Neural progenitor cell (in vitro differentiated cells): ENCODE results near the gene ANKS3. TPM values are rescaled to one million over a fixed set of nuclear protein-coding genes. Genes with fewer than 3 reads are reported as not detected.

Experiments used
- DNase-seq: peaks from one replicate; pipeline ENCODE4 v3.0.0-alpha.2; 2016; ENCODE audit warnings: low spot score
- H2AFZ ChIP-seq: fragments of 200-600 bp; sonication (generic); replicated peaks from 2 replicates; pipeline ENCODE4 v1.6.1; 2016; ENCODE audit warnings: antibody characterized with exemption
- H3F3A ChIP-seq: fragments of 200-600 bp; sonication (generic); 2 replicates; pipeline ENCODE4 v1.6.1; 2016; ENCODE audit warnings: antibody characterized with exemption, low read depth
- H3K27ac ChIP-seq: fragments of 200-600 bp; sonication (generic); 2 replicates; pipeline ENCODE4 v1.5.1; 2016; ENCODE audit warnings: mild to moderate bottlenecking
- H3K27me3 ChIP-seq: fragments of 200-600 bp; sonication (generic); 2 replicates; pipeline ENCODE4 v1.6.1; 2016; ENCODE audit warnings: mild to moderate bottlenecking, moderate library complexity
- H3K36me3 ChIP-seq: fragments of 200-600 bp; sonication (generic); 2 replicates; pipeline ENCODE4 v1.5.1; 2016
- H3K4me1 ChIP-seq: fragments of 200-600 bp; sonication (generic); 2 replicates; pipeline ENCODE4 v1.6.1; 2016; ENCODE audit warnings: mixed run types
- H3K4me2 ChIP-seq: fragments of 200-600 bp; sonication (generic); 2 replicates; pipeline ENCODE4 v1.6.1; 2016
- H3K4me3 ChIP-seq: fragments of 200-600 bp; sonication (generic); 2 replicates; pipeline ENCODE4 v1.5.1; 2016
- H3K79me2 ChIP-seq: fragments of 200-600 bp; sonication (generic); 2 replicates; pipeline ENCODE4 v1.6.1; 2016; ENCODE audit warnings: low read depth
- H3K9ac ChIP-seq: fragments of 200-600 bp; sonication (generic); 2 replicates; pipeline ENCODE4 v1.6.1; 2016
- H3K9me3 ChIP-seq: fragments of 200-600 bp; sonication (generic); 2 replicates; pipeline ENCODE4 v1.5.1; 2016; ENCODE audit warnings: low read depth
- H4K20me1 ChIP-seq: fragments of 200-600 bp; sonication (generic); 2 replicates; pipeline ENCODE4 v1.6.1; 2016; ENCODE audit warnings: low read depth
- H3K27ac Mint-ChIP-seq: 3 replicates; pipeline ENCODE4 v1.8.0; 2021; ENCODE audit warnings: mixed read lengths
- H3K27me3 Mint-ChIP-seq: 2 replicates; pipeline ENCODE4 v1.8.0; 2022; ENCODE audit warnings: low read depth, mild to moderate bottlenecking, inconsistent platforms, moderate library complexity, mixed read lengths; ENCODE audit not compliant: insufficient read depth
- H3K36me3 Mint-ChIP-seq: 3 replicates; pipeline ENCODE4 v1.8.0; 2021; ENCODE audit warnings: mixed read lengths
- H3K4me1 Mint-ChIP-seq: 3 replicates; pipeline ENCODE4 v1.8.0; 2021; ENCODE audit warnings: mixed read lengths
- H3K4me3 Mint-ChIP-seq: 3 replicates; pipeline ENCODE4 v1.8.0; 2021; ENCODE audit warnings: mild to moderate bottlenecking, moderate library complexity, mixed read lengths
- H3K9me3 Mint-ChIP-seq: 3 replicates; pipeline ENCODE4 v1.8.0; 2020; ENCODE audit warnings: mixed read lengths
- CTCF ChIP-seq: fragments of 200-600 bp; sonication (generic); IDR thresholded peaks from 2 replicates; pipeline ENCODE4 v1.5.1; 2017; ENCODE audit warnings: antibody characterized with exemption, mild to moderate bottlenecking
- EZH2 ChIP-seq: fragments of 200-600 bp; sonication (generic); IDR thresholded peaks from 2 replicates; pipeline ENCODE4 v1.6.1; 2017; ENCODE audit warnings: antibody characterized with exemption, mild to moderate bottlenecking, moderate library complexity
- microRNA-seq: library from miRNA; unstranded; fragments of <30 nt; microRNA quantifications from one replicate; pipeline ENCODE4, GENCODE V29; 2016
- small RNA-seq: library from RNA; depleted of rRNA; stranded (forward); fragments of <200 nt; gene quantifications from one replicate; pipeline ENCODE3, GENCODE V24; 2015
- total RNA-seq: library from RNA; depleted of rRNA; stranded (reverse); fragments of >200 nt; gene quantifications from 2 replicates; pipeline ENCODE4 v1.2.3, GENCODE V29; 2015; ENCODE audit warnings: low replicate concordance

ANKS3 gene
- total RNA-seq, 1 donor from 2014 or later = 20.6 TPM

GRCh38 chr16:4647644-4647980 lies 86.5 kb downstream of the ANKS3 start:
- Histone ChIP-seq H3K4me3 (no peak overlapping the region), H3K4me2 (no peak overlapping the region), H3K9ac (no peak overlapping the region), H3K27ac (no peak overlapping the region), H3K36me3 (no peaks in the 10 kb centered on the region), H3F3A (peaks cover 2% of the 10 kb centered on the region), H3K27me3 (no peaks in the 10 kb centered on the region), H4K20me1 (peaks cover 7% of the 10 kb centered on the region), H2AFZ (no peak overlapping the region), H3K79me2 (peaks cover 42% of the 10 kb centered on the region), H3K4me1 (no peaks in the 10 kb centered on the region), H3K9me3 (no peaks in the 10 kb centered on the region)
- H3K4me1 Mint-ChIP-seq = no peaks in the 10 kb centered on the region
- no peak overlapping the region for H3K4me3 Mint-ChIP-seq
- peaks cover 9% of the 10 kb centered on the region for H3K9me3 Mint-ChIP-seq
- peaks cover 21% of the 10 kb centered on the region for H3K36me3 Mint-ChIP-seq
- no peak overlapping the region for H3K27ac Mint-ChIP-seq
- DNase-seq = no peak
- no peak for TF ChIP-seq CTCF
- H3K27me3 Mint-ChIP-seq = peaks cover 7% of the 10 kb centered on the region

DNA sequence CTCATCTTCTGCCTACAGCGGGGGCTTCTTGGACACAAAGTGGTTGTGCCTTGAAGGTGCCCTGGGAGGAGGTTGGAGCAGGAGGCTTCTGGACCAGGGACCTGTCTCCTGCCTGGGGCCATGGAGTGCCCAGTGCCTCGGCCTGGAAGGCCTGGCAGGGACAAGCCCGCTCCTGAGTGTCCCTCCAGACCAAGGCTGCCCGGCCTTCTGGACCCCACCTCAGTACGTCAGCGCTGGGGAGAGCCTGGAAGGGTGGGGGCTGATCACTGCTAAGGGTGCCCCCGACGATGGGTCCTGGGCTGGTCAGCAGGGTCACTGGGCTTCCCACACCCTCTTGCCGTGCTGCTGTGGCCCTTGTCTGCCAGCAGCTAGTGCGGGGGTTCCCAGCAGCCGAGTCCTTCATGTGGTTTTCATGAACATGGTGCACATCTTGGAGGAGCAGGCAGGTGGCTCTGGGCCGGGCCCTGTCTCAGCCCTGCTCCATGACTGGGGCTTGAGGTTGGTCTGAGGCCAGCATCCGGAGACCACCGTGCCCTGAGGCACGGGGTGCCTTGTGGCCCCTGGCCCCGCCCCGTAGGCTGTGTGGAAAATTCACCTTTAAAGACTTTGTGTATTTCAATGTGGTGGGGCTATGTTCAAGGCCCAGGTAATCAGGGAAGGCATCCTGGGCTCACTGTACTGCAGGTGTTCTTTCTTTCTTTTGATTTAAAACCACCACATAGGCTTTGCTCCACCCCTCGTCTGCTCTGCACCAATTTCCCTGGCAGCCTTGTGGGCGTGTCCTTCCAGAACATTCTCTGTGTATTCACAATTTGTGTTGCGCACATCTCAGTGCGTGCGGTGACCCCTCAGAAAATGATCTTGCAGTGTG lies 87.1 kb downstream of the ANKS3 start:
- Histone ChIP-seq H3K9me3 (no peaks in the 10 kb centered on the region), H3K4me2 (no peak overlapping the region), H3K9ac (no peak overlapping the region), H3K4me1 (no peaks in the 10 kb centered on the region), H4K20me1 (peaks cover 8% of the 10 kb centered on the region), H3K27ac (no peak overlapping the region), H3K36me3 (no peaks in the 10 kb centered on the region), H3K27me3 (no peaks in the 10 kb centered on the region), H3F3A (peaks cover 2% of the 10 kb centered on the region), H3K4me3 (no peak overlapping the region), H2AFZ (no peak overlapping the region), H3K79me2 (peaks cover 47% of the 10 kb centered on the region)
- Mint-ChIP-seq H3K4me3 (no peak overlapping the region), H3K9me3 (peaks cover 9% of the 10 kb centered on the region), H3K27ac (no peak overlapping the region), H3K36me3 (peaks cover 21% of the 10 kb centered on the region), H3K4me1 (no peaks in the 10 kb centered on the region), H3K27me3 (peaks cover 7% of the 10 kb centered on the region)
- DNase-seq = no peak
- TF ChIP-seq EZH2 (no peak), CTCF (no peak)

Small RNA genes within 50 kb of the gene (microRNA-seq; reads per million reads assigned to microRNA genes)
- not detected for gene MIR6769A

Small RNA genes within 50 kb of the gene (small RNA-seq; reads per million reads assigned to genes)
- gene MIR6769A = not detected
- gene RF00017 = not detected

Other genes with a start within 250 kb of the ANKS3 start
- gene CDIP1, start 195.5 kb downstream of the ANKS3 start, total RNA-seq = 13.1 and 32.6 TPM in 2 replicates
- gene C16orf96, start 177.9 kb downstream of the ANKS3 start, total RNA-seq = 0.11 and 0.99 TPM in 2 replicates
- 0.97 and 11.9 TPM in 2 replicates for gene UBALD1, start 119.4 kb downstream of the ANKS3 start, total RNA-seq
- 17.5 and 22.4 TPM in 2 replicates for gene MGRN1, start 109.4 kb downstream of the ANKS3 start, total RNA-seq
- gene NUDT16L1, start 40.7 kb downstream of the ANKS3 start, total RNA-seq = 10.9 and 39.3 TPM in 2 replicates
- not detected in 2 replicates for gene DNAAF8, start 266 bp upstream of the ANKS3 start, total RNA-seq
- gene ZNF500, start 32.9 kb upstream of the ANKS3 start, total RNA-seq = 4.2 and 17.9 TPM in 2 replicates
- not detected in 2 replicates for gene SEPTIN12, start 54.1 kb upstream of the ANKS3 start, total RNA-seq
- not detected in 2 replicates for gene SMIM22, start 61.1 kb upstream of the ANKS3 start, total RNA-seq
- 22.2 and 49.3 TPM in 2 replicates for gene ROGDI, start 68.4 kb upstream of the ANKS3 start, total RNA-seq
- 53.0 and 57.0 TPM in 2 replicates for gene GLYR1, start 113.0 kb upstream of the ANKS3 start, total RNA-seq
- 28.4 and 32.7 TPM in 2 replicates for gene UBN1, start 113.2 kb upstream of the ANKS3 start, total RNA-seq
- 1.0 and 2.8 TPM in 2 replicates for gene PPL, start 202.9 kb upstream of the ANKS3 start, total RNA-seq
- 0.41 and 0.65 TPM in 2 replicates for gene SEC14L5, start 224.1 kb upstream of the ANKS3 start, total RNA-seq